RWPE1 (cell line): ENCODE measurements around the gene SPATA20.
A peak's percentile ranks its signal among the peaks of the same experiment; 100 is the strongest.

Experiments
- CTCF ChIA-PET: fragments of 350-600 bp; sonication (Branson Sonifier 250); formaldehyde crosslinking; extraction: SDS; loops from one replicate; lab custom pipeline; 2021; lab: Yijun Ruan, JAX
- POLR2A ChIA-PET: fragments of 400-600 bp; formaldehyde crosslinking; extraction: SDS; loops from one replicate; lab custom pipeline; 2020; ENCODE audit warnings: antibody characterized with exemption; ENCODE audit not compliant: low non-redundant PET; lab: Yijun Ruan, JAX
- DNase-seq: peaks from one replicate; pipeline ENCODE4 v3.0.0; 2012; ENCODE audit warnings: low spot score
- H3K27ac ChIP-seq: fragments of 450-650 bp; 2 replicates; pipeline ENCODE4 v1.5.1; 2017
- TF ChIP-seq, protein P1 (sequence below): fragments of 450-650 bp; conservative IDR thresholded peaks from 2 replicates; pipeline ENCODE4 v1.5.1; 2017; ENCODE audit warnings: low read depth, mild to moderate bottlenecking

Gene SPATA20

GRCh38 chr17:50537721-50538548, 9.0 kb upstream of the SPATA20 start:
- peak overlapping the region; percentile 83 for H3K27ac ChIP-seq
- TF ChIP-seq, protein P1, sequence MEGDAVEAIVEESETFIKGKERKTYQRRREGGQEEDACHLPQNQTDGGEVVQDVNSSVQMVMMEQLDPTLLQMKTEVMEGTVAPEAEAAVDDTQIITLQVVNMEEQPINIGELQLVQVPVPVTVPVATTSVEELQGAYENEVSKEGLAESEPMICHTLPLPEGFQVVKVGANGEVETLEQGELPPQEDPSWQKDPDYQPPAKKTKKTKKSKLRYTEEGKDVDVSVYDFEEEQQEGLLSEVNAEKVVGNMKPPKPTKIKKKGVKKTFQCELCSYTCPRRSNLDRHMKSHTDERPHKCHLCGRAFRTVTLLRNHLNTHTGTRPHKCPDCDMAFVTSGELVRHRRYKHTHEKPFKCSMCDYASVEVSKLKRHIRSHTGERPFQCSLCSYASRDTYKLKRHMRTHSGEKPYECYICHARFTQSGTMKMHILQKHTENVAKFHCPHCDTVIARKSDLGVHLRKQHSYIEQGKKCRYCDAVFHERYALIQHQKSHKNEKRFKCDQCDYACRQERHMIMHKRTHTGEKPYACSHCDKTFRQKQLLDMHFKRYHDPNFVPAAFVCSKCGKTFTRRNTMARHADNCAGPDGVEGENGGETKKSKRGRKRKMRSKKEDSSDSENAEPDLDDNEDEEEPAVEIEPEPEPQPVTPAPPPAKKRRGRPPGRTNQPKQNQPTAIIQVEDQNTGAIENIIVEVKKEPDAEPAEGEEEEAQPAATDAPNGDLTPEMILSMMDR = no peak
- ChIA-PET POLR2A (no interaction called here), CTCF (interaction anchor here (0.6 to 1.2 kb wide), 2 partner anchors 55 to 59 kb away, joined by 3 read pairs; no protein-coding TSS in a partner anchor)
- DNase-seq = no peak

GRCh38 chr17:50538549-50539410, 8.2 kb upstream of the SPATA20 start:
- TF ChIP-seq, protein P1 = no peak
- ChIA-PET POLR2A (no interaction called here), CTCF (interaction anchor here (0.6 kb wide), 1 partner anchor 56 kb away, joined by 3 read pairs; no protein-coding TSS in a partner anchor)
- peak overlapping the region; percentile 83 for H3K27ac ChIP-seq
- DNase-seq = no peak

GRCh38 chr17:50539762-50540559, 7.0 kb upstream of the SPATA20 start:
- DNase-seq = peak; percentile 89
- ChIA-PET CTCF (no interaction called here), POLR2A (interaction anchor here (0.6 to 1.0 kb wide), 2 partner anchors 52 to 631 kb away, joined by 3 to 5 read pairs; no protein-coding TSS in a partner anchor)
- TF ChIP-seq, protein P1 = no peak
- peak overlapping the region; percentile 83 for H3K27ac ChIP-seq

- DNase-seq = no peak
- ChIA-PET CTCF (interaction anchor here (0.6 to 1.9 kb wide), 4 partner anchors 18 to 159 kb away, joined by 4 to 9 read pairs (median 4); partner anchors contain the start of gene LRRC59), POLR2A (interaction anchor here (0.6 to 1.0 kb wide), 2 partner anchors 53 to 514 kb away, joined by 3 read pairs; no protein-coding TSS in a partner anchor)
- peak overlapping the region; percentile 83 for H3K27ac ChIP-seq
- TF ChIP-seq, protein P1 = no peak
These were observed 6.2 kb upstream of the SPATA20 start for GRCh38 chr17:50540560-50541401.

GRCh38 chr17:50541402-50541715, 5.6 kb upstream of the SPATA20 start:
- peak overlapping the region; percentile 83 for H3K27ac ChIP-seq

More at GRCh38 chr17:50541402-50541715, 5.6 kb upstream of the SPATA20 start:
- TF ChIP-seq, protein P1 = no peak
- no peak for DNase-seq
- ChIA-PET CTCF (interaction anchor here (0.6 to 1.9 kb wide), 6 partner anchors 10 to 271 kb away, joined by 3 to 9 read pairs (median 4); partner anchors contain the start of gene LRRC59), POLR2A (interaction anchor here (1.0 kb wide), 1 partner anchor 54 kb away, joined by 3 read pairs; no protein-coding TSS in a partner anchor)
